Measurements from ENCODE around the gene SERPINA3. TPM values are rescaled to one million over a fixed set of nuclear protein-coding genes. Genes with fewer than 3 reads are reported as not detected.

Gene SERPINA3
- total RNA-seq, 1 donor from 2014 or later = 2.7 TPM

- H3K4me3 ChIP-seq (ENCODE audit: low read depth, low read length) = no peak overlapping the region
- DNase-seq (ENCODE audit: low read depth) = no peak
- no peak for TF ChIP-seq CTCF (conservative IDR thresholded peaks at IDR 0.05; ENCODE audit: low read depth, low read length)
Measured at GRCh38 chr14:94646481-94646880, 34.3 kb downstream of the SERPINA3 start.

DNA sequence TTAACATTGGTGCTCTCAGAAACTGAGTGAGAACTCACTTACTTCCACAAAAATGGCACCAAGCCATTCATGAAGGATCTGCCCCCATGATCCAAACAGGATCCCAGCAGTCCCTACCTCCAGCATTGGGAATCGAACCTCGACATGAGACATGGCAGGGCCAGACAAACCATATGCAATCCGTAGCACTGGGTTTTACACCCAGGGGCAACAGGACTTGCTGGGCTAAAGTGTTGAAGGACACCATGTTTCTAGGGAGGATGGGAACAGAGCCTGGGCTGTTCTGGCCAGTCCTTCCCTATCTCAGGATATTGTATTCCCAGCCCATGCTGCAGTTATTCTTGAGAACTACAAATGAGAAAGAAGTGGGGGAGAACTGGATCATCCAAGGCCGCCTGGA is 36.6 kb downstream of the SERPINA3 start:
- no peak for DNase-seq (ENCODE audit: low read depth)
- TF ChIP-seq CTCF (conservative IDR thresholded peaks at IDR 0.05; ENCODE audit: low read depth, low read length) = no peak

DNA sequence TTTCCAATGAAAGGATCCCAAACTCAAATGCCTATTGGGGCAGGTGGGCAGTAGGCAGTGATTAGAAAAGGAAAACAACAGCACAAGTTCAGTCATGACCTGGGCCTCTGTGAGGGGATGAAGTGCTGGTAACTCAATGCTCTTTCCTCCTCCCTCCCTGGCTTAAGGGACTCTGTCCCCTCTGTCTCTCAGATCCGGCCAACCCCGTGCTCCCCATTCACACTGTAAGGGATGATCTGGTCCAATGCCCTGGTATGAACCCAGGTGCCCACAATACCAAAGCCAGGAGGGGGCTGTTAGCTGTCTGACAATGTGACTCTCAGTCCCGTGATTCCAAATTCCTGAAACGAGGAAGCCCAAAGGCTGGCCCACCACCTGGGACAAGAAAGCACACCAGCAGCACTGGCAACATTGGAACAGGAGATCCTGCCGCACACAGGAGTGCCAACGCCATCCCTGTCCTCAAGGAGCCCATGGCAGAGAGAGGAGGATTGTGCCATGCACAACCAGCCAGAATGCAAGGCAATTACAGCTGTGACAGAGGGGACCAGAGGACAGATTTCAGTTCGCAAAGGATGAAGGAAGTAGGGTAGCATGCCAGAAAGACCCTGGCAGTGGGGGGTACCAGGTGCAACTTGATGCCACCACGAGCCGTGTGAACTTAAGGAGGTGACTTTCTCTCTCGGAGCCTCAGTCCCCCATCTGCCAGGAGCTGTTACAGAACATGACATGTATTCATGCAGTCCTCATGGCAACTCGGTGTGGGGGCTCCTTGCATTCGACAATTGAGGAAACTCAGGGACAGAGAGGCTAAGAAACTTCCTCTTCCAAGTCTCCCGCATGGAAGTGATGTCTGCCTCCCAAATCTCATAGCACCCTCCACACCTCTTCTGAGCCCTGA is 37.6 kb downstream of the SERPINA3 start:
- TF ChIP-seq CTCF (conservative IDR thresholded peaks at IDR 0.05; ENCODE audit: low read depth, low read length) = no peak
- no peak for DNase-seq (ENCODE audit: low read depth)
- H3K4me3 ChIP-seq (ENCODE audit: low read depth, low read length) = no peak overlapping the region

More for the DNA sequence above, 36.6 kb downstream of the SERPINA3 start:
- no peak overlapping the region for H3K4me3 ChIP-seq (ENCODE audit: low read depth, low read length)

DNA sequence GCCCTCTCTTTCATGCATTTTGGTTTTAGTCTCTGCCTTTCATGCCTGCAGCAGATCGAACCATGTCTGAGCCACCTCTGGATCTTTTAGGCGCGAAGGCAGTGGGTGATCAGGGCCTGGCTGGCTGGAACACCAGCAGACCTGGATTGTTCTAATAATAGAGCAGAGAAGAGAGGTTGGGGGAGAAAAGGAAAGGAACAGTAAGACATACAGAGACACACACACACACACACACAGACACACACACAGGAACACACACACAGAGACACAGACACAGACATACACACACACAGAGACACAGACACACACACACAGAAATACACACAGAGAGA is 38.2 kb downstream of the SERPINA3 start:
- H3K4me3 ChIP-seq (ENCODE audit: low read depth, low read length) = no peak overlapping the region
- DNase-seq (ENCODE audit: low read depth) = no peak
- TF ChIP-seq CTCF (conservative IDR thresholded peaks at IDR 0.05; ENCODE audit: low read depth, low read length) = no peak

DNA sequence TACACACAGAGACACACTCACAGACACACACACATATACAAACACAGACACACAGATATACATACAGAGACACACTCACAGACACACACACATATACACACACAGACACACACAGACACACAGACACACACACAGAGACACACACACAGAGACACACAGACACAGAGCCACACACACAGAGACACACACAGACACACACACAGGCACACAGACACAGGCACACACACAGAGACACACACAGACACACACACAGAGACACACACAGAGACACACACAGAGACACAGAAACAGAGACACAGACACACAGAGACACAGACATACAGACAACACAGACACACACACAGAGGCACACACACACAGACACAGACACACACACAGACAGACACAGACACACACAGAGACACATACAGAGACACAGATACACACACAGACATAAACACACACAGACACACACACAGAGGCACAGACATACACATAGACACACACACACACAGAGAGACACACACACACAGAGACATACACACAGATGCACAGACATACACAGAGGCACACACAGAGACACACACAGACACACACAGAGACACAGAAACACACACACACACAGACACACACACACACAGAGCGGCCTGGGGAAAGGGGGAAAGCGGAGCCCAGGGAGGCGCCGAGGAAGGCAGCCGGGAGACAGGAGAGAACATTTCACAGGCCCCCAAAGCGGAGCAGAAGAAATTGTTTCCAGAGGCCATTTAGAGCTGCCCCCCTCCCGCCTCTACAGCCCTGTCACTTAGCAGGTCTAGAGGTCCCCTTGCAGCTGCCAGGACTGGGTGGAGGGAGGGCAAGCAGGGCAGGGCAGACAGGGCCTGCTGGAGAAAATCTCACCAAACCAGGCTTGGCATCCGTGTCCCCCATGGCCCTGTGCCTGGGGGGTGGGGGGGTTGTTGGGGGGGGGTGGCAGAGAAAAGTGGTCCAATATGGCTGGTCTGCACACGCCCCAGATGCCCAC is 38.9 kb downstream of the SERPINA3 start:
- no peak for TF ChIP-seq CTCF (conservative IDR thresholded peaks at IDR 0.05; ENCODE audit: low read depth, low read length)
- DNase-seq (ENCODE audit: low read depth) = no peak
- H3K4me3 ChIP-seq (ENCODE audit: low read depth, low read length) = no peak overlapping the region

DNA sequence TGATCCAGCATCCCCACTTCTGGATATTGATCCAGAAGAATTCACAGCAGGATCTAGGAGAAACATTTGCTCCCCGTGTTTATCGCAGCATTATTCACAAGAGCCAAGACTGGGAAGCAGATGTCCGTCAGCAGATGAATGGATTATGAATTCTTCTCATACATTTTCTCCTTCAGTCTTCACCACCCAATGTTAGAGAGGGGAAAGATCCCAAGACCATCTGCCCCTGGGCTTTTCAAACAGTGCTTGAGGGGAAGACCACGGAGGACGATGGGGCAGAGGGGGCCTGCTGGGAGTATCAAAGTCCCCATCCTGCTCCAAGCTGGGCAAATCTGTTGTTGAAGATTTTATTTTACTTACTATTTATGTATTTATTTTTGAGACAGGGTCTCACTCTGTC is 41.1 kb downstream of the SERPINA3 start:
- no peak for TF ChIP-seq CTCF (conservative IDR thresholded peaks at IDR 0.05; ENCODE audit: low read depth, low read length)
- H3K4me3 ChIP-seq (ENCODE audit: low read depth, low read length) = no peak overlapping the region
- DNase-seq (ENCODE audit: low read depth) = no peak
